DMS114 treated with DMSO at 0.1 percent for 48 hours (cell line): ENCODE results near the gene CBX7.

Source experiments
- DNase-seq: peaks from one replicate; lab custom pipeline; 2025; ENCODE audit not compliant: unreplicated experiment; lab: John Stamatoyannopoulos, UW

Gene CBX7

GRCh38 chr22:39094717-39095389, 57.6 kb downstream of the CBX7 start:
- no peak for DNase-seq

- no peak for DNase-seq
Observed at GRCh38 chr22:39092111-39092862, 60.2 kb downstream of the CBX7 start.

GRCh38 chr22:39091126-39092081, 61.1 kb downstream of the CBX7 start:
- no peak for DNase-seq

GRCh38 chr22:39090426-39091064, 61.9 kb downstream of the CBX7 start:
- no peak for DNase-seq

- no peak for DNase-seq
Observed at GRCh38 chr22:39089928-39090327, 62.6 kb downstream of the CBX7 start.

- no peak for DNase-seq
Observed at GRCh38 chr22:39088685-39089032, 63.8 kb downstream of the CBX7 start.

GRCh38 chr22:39087881-39088684, 64.4 kb downstream of the CBX7 start:
- DNase-seq = no peak

- DNase-seq = no peak
Observed at GRCh38 chr22:39087098-39087497, 65.4 kb downstream of the CBX7 start.

GRCh38 chr22:39084666-39085065, 67.8 kb downstream of the CBX7 start:
- no peak for DNase-seq

GRCh38 chr22:39083212-39084165, 69.0 kb downstream of the CBX7 start:
- no peak for DNase-seq

- no peak for DNase-seq
Observed at GRCh38 chr22:39081598-39081997, 70.9 kb downstream of the CBX7 start.

- DNase-seq = no peak
Observed at GRCh38 chr22:39081016-39081415, 71.5 kb downstream of the CBX7 start.
